GM18951 (cell line): ENCODE results near the gene PIP5K1C.

Experiments
- POLR2A ChIP-seq: IDR thresholded peaks from 4 replicates; pipeline ENCODE4 v1.6.1; 2011; ENCODE audit warnings: mild to moderate bottlenecking; ENCODE audit not compliant: insufficient read length, insufficient read depth; ENCODE audit errors: extremely low read depth
- in situ Hi-C: fragments of 300-500 bp; cut with MboI; formaldehyde crosslinking; loops from one replicate; pipeline ENCODE4 v1.12.0; 2022; ENCODE audit warnings: low sequenced_read_pairs, mixed read lengths, inconsistent platforms; ENCODE audit not compliant: unreplicated experiment

PIP5K1C gene

DNA sequence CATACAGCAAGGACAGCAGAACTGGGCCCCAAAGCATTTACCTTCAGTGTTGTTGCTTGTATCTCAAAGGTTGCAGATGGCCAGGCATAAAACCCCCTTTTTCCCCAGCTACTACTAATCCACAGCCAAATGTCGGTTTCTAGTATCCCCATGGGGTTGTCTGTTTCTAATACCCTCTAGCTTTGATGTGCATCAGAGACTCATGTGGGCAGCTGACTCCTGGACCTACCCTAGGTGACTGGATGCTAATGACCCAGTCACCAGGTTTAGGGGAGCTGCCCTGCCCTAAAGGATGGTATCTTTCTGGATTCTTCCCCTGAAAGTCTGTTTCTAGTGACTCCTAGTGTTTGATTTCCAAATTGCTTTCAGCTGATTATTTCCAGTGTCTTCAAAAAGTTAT is 31.8 kb upstream of the PIP5K1C start:
- in situ Hi-C loops = no loop called here
- no peak for TF ChIP-seq POLR2A

- in situ Hi-C loops = no loop called here
Measured at GRCh38 chr19:3730457-3730958, 30.2 kb upstream of the PIP5K1C start.

DNA sequence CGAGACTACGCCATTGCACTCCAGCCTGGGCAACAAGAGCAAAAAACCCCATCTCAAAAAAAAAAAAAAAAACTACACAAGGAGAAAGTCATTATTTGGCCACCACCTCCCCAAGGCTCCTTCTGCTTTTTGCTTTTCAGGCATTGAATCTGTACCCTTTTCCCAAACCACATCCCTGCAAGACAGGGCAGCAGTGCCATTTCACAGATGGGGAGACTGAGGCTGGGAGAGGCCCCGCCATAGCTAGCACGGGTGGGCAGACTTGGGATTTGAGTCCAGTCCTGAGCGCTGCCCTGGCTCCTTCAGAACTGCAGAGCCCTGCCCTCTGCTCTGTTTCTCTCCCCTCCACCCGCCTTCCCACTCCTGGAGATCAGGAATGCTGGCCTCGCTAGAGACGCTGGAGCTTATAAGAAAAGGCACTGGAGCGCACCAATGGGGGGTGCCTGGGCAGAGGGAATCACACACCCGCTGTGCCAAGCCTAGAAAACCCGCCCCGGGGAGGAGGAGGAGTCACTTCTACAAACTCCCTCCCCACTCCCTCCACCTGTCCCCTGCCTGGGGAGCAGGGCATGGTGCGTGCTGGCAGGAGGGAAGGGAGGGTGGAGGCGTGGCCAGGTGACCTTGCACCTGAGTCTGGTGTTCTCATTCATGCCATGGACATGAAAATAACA is 25.5 kb upstream of the PIP5K1C start:
- in situ Hi-C loops = no loop called here
- TF ChIP-seq POLR2A = no peak

More at GRCh38 chr19:3730457-3730958, 30.2 kb upstream of the PIP5K1C start:
- TF ChIP-seq POLR2A = no peak

DNA sequence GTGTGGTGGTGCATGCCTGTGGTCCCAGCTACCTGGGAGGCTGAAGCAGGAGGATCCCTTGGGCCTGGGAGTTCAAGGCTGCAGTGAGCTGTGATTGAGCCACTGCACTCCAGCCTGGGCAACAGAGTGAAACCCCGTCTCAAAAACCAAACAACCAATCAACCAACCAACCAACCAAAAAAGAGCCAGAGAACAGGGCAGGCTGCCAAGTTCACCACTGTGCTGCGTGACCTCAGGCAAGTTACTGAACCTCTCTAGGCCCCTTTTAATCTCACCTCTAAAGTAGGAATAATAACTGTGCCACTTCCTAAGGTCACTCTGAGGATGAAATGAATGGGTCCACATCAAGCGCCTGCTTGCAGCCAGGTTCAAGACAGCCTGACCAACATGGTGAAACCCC is 24.9 kb upstream of the PIP5K1C start:
- in situ Hi-C loops = no loop called here
- no peak for TF ChIP-seq POLR2A

DNA sequence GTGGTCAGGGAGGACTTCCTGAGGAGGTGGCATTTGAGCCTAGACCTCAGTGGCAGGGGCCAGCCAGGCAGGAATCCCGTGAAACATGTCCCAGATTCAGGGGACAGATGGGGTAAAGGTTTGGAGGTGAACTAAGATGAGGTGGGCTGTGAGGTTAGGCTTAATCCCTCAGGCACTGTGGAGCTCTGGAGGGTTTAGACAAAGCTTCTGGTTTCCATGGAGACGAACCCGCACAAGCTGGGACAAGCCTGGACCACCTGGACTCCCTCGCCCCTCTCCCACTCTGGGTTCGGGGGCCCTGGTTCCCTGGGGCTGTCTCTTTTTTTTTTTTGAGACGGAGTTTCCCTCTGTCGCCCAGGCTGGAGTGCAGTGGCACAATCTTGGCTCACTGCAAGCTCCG is 23.6 kb upstream of the PIP5K1C start:
- no peak for TF ChIP-seq POLR2A
- in situ Hi-C loops = no loop called here

GRCh38 chr19:3723110-3723488 is 22.8 kb upstream of the PIP5K1C start:
- in situ Hi-C loops = no loop called here
- TF ChIP-seq POLR2A = no peak

- TF ChIP-seq POLR2A = no peak
- in situ Hi-C loops = no loop called here
Measured at GRCh38 chr19:3722443-3723109, 22.3 kb upstream of the PIP5K1C start.

DNA sequence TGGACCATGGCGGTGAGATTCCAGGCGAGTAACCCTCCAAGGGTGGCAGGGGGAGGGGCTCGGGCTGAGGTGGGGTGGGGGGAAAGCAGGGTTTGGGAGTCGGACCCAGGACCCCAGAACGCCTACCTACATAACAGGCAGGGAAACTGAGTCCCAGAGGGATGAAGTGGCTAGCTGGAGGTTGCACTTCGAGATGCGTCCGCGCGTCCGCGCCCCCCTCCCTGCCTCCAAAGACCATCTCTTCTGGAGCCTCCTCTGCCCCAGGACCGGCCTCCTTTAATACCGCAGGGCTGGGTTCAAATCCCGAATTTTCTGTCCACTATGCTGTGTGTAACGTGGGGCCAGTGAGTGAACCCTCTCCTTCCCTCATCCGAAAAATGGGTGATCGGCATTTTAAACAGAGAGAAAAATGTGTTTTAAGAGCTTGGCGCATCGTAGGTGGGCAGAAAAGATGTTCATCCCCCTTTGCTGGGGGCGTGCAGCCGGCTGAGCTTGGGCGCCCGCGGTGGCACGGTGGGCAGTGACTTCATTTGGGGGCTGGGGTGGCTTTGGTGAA is 21.7 kb upstream of the PIP5K1C start:
- no peak for TF ChIP-seq POLR2A
- in situ Hi-C loops = no loop called here

DNA sequence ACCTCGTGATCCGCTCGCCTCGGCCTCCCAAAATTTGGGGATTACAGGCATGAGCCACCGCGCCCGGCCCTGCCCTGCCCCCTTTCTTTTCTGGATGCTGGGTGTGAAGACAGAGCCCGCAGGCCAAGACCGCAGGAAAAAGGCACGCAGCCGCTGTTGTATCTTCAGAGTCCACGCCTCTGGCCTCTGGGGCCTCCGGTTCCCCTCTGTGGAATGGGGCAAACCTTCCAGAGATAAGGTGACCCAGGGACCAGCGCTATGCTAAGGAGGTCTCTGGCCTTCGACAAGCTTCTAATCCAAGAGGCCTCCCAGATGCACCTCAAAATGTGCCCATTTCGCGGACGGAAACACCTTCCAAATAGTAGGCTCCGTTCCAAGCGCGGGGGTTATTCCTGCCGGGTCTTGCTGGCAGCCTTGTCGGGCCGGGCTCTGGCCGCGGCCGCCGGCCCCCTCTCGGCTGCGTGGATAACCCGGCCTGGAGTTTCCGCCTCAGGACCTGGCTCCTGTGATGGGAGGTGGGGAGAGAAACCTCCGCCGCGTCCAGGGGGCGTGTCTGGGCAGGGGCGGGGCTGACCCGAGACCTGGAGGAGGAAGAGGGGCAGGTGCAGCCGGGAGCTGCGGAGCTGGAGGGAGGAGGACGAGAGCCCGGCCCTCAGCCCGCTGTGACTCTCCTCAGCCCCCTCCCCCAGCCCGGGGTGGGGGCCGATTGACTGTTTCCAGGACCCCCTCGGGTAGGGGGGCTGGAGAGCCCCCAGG is 21.0 kb upstream of the PIP5K1C start:
- no peak for TF ChIP-seq POLR2A
- in situ Hi-C loops = no loop called here

- in situ Hi-C loops = no loop called here
Measured at GRCh38 chr19:3720349-3720917, 20.2 kb upstream of the PIP5K1C start.

GRCh38 chr19:3719868-3720267 is 19.6 kb upstream of the PIP5K1C start:
- in situ Hi-C loops = no loop called here
- no peak for TF ChIP-seq POLR2A

More at GRCh38 chr19:3720349-3720917, 20.2 kb upstream of the PIP5K1C start:
- TF ChIP-seq POLR2A = no peak

DNA sequence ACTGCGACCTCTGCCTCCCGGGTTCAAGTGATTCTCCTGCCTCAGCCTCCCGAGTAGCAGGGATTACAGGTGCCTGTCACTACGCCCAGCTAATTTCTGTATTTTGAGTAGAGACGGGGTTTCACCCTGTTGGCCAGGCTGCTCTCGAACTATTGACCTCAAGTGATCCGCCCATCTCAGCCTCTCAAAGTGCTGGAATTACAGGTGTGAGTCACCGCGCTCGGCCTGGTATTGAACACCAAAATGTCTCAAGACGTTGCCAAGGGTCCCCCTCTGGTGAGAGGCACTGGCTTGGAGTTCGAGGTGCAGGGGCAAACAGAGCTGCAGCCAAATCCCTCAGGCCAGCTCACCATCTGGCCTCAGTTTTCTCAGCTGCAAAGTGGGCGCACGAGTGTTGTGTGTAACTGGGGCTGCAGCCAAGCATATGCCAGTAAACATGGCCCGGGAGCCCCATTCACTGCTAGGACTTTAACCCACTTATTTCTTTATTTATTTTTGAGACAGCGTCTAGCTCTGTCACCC is 15.9 kb upstream of the PIP5K1C start:
- in situ Hi-C loops = no loop called here
- TF ChIP-seq POLR2A = no peak
